GM12878 (cell line): ENCODE data around the gene PML. TPM values are rescaled to one million over a fixed set of nuclear protein-coding genes. Genes with fewer than 3 reads are reported as not detected.

Experiments used
- ATAC-seq: fragments of 200-7000 bp; cut with Tn5 transposase; 3 replicates; pipeline ENCODE4 v1.9.1; 2020; ENCODE audit warnings: mild to moderate bottlenecking, moderate library complexity
- BruUV-seq: library from RNA; stranded (reverse); fragments of 400-500 nt; replicated peaks from 2 replicates; lab custom pipeline; 2021; lab: Mats Ljungman, UMichigan
- CTCF ChIA-PET: fragments of 300-600 bp; sonication (Branson Sonifier 250); formaldehyde crosslinking; extraction: SDS; loops from one replicate; lab custom pipeline; 2021; ENCODE audit warnings: inconsistent platforms; lab: Yijun Ruan, JAX
- POLR2A ChIA-PET: fragments of 350-600 bp; formaldehyde crosslinking; extraction: SDS; loops from one replicate; lab custom pipeline; 2021; ENCODE audit warnings: inconsistent platforms; lab: Charles Lee
- RAD21 ChIA-PET: fragments of 300-600 bp; sonication (Branson Sonifier 250); formaldehyde crosslinking; loops from one replicate; lab custom pipeline; 2023; ENCODE audit warnings: antibody characterized with exemption; ENCODE audit not compliant: unreplicated experiment; lab: Charles Lee
- SMC1A ChIA-PET: fragments of 300-600 bp; sonication (Branson Sonifier 250); formaldehyde crosslinking; loops from one replicate; lab custom pipeline; 2023; ENCODE audit not compliant: unreplicated experiment, uncharacterized antibody; lab: Charles Lee
- DNase-seq: peaks from one replicate; pipeline ENCODE4 v3.0.0-alpha.2; 2011; ENCODE audit warnings: low read depth, low spot score
- FAIRE-seq: peaks from 3 replicates; lab custom pipeline; 2011; peaks lifted over from hg19 to GRCh38; lab: Jason Lieb, UNC
- H2AFZ ChIP-seq: 2 replicates; pipeline ENCODE4 v1.6.0; 2011; ENCODE audit warnings: low read depth, low read length, control low read depth; ENCODE audit not compliant: control insufficient read depth
- H3K27ac ChIP-seq: 2 replicates; pipeline ENCODE4 v1.5.1; 2011; ENCODE audit warnings: control low read depth; ENCODE audit not compliant: control insufficient read depth, insufficient read depth
- H3K27me3 ChIP-seq, 2 experiments: replicated peaks in 1 of 2; 2 replicates each; pipeline versions ENCODE4 v1.6.0 to v1.6.1; 2011; ENCODE audit warnings: low read length in 1 of 2; ENCODE audit not compliant: control insufficient read depth in 2 of 2, insufficient read depth in 2 of 2
- H3K36me3 ChIP-seq, 2 experiments: 2 replicates each; pipeline ENCODE4 v1.5.1; 2011; ENCODE audit warnings: low read length in 1 of 2; ENCODE audit not compliant: control insufficient read depth in 2 of 2, insufficient read depth in 2 of 2
- H3K4me1 ChIP-seq: 2 replicates; pipeline ENCODE4 v1.6.1; 2011; ENCODE audit warnings: mild to moderate bottlenecking, low read length, moderate library complexity, mixed read lengths; ENCODE audit not compliant: control insufficient read depth, insufficient read depth
- H3K4me2 ChIP-seq: 2 replicates; pipeline ENCODE4 v1.6.0; 2011; ENCODE audit warnings: control low read depth; ENCODE audit not compliant: control insufficient read depth, insufficient read depth
- H3K4me3 ChIP-seq: fragments of 200-600 bp; sonication (generic); 2 replicates; pipeline ENCODE4 v1.5.1; 2016
- H3K79me2 ChIP-seq: 2 replicates; pipeline ENCODE4 v1.6.0; 2011; ENCODE audit warnings: low read length; ENCODE audit not compliant: control insufficient read depth, insufficient read depth
- H3K9ac ChIP-seq: 2 replicates; pipeline ENCODE4 v1.8.0; 2011; ENCODE audit warnings: low read length, control low read depth, mixed read lengths; ENCODE audit not compliant: control insufficient read depth, insufficient read depth
- H3K9me3 ChIP-seq: replicated peaks from 3 replicates; pipeline ENCODE4 v1.5.1; 2011; ENCODE audit warnings: mild to moderate bottlenecking, low read length; ENCODE audit not compliant: control insufficient read depth, insufficient read depth
- H4K20me1 ChIP-seq: 2 replicates; pipeline ENCODE4 v1.6.0; 2011; ENCODE audit not compliant: control insufficient read depth, insufficient read depth
- ASH2L ChIP-seq: fragments of 300-600, 200-600 bp; sonication (generic); IDR thresholded peaks from 2 replicates; pipeline ENCODE4 v1.6.1; 2017; ENCODE audit warnings: low read depth, mild to moderate bottlenecking, borderline replicate concordance
- ATF7 ChIP-seq: fragments of 450-650 bp; IDR thresholded peaks from 2 replicates; pipeline ENCODE4 v1.6.1; 2016; ENCODE audit warnings: low read depth, mild to moderate bottlenecking
- CBX3 ChIP-seq: fragments of 200-600 bp; sonication (generic); IDR thresholded peaks from 2 replicates; pipeline ENCODE4 v1.6.1; 2016; ENCODE audit warnings: low read depth, borderline replicate concordance
- CREB1 ChIP-seq: IDR thresholded peaks from 2 replicates; pipeline ENCODE4 v1.6.1; 2012; ENCODE audit warnings: low read depth, mild to moderate bottlenecking, inconsistent platforms
- DPF2 ChIP-seq: fragments of 450-650 bp; IDR thresholded peaks from 2 replicates; pipeline ENCODE4 v1.6.1; 2017; ENCODE audit warnings: mild to moderate bottlenecking
- ESRRA ChIP-seq: IDR thresholded peaks from 2 replicates; pipeline ENCODE4 v1.6.1; 2012; ENCODE audit warnings: mild to moderate bottlenecking, low read length, improper control_type of control experiment
- FOS ChIP-seq: IDR thresholded peaks from 3 replicates; pipeline ENCODE4 v1.6.1; 2011; ENCODE audit warnings: borderline replicate concordance; ENCODE audit not compliant: insufficient read length; ENCODE audit errors: extremely low read depth
- IKZF1 ChIP-seq: fragments of 450-650 bp; conservative IDR thresholded peaks from 2 replicates; pipeline ENCODE4 v1.6.1; 2017; ENCODE audit warnings: antibody characterized with exemption, mild to moderate bottlenecking
- KDM1A ChIP-seq: fragments of 200-600 bp; sonication (generic); IDR thresholded peaks from 2 replicates; pipeline ENCODE4 v1.6.1; 2016; ENCODE audit warnings: borderline replicate concordance
- MXI1 ChIP-seq: fragments of 150-350 bp; IDR thresholded peaks from 2 replicates; pipeline ENCODE4 v1.6.1; 2011; ENCODE audit warnings: low read depth, mild to moderate bottlenecking, inconsistent platforms, low read length, improper control_type of control experiment
- NFYA ChIP-seq: IDR thresholded peaks from 2 replicates; pipeline ENCODE4 v1.6.1; 2011; ENCODE audit warnings: low read depth, mild to moderate bottlenecking, low read length, improper control_type of control experiment, borderline replicate concordance
- NR2F1 ChIP-seq: fragments of 450-650 bp; conservative IDR thresholded peaks from 2 replicates; pipeline ENCODE4 v1.6.1; 2017; ENCODE audit warnings: mild to moderate bottlenecking
- POLR2AphosphoS5 ChIP-seq: IDR thresholded peaks from 2 replicates; pipeline ENCODE4 v1.6.1; 2011; ENCODE audit warnings: mild to moderate bottlenecking, low read length, inconsistent platforms
- POU2F2 ChIP-seq: IDR thresholded peaks from 3 replicates; pipeline ENCODE4 v1.6.1; 2011; ENCODE audit warnings: low read depth, mild to moderate bottlenecking, low read length, borderline replicate concordance
- SREBF2 ChIP-seq: IDR thresholded peaks from 2 replicates; pipeline ENCODE4 v1.6.1; 2012; ENCODE audit warnings: mild to moderate bottlenecking, low read length
- SRF ChIP-seq, 2 experiments: IDR thresholded peaks; 2 replicates each; pipeline ENCODE4 v1.6.1; 2011; ENCODE audit warnings: low read depth in 2 of 2, low read length in 2 of 2, mild to moderate bottlenecking in 1 of 2, moderate library complexity in 1 of 2
- ZNF217 ChIP-seq: fragments of 450-650 bp; IDR thresholded peaks from 2 replicates; pipeline ENCODE4 v1.6.1; 2017; ENCODE audit warnings: antibody characterized with exemption, mild to moderate bottlenecking
- WGBS: methylation state at CpG from one replicate; pipeline ENCODE4 v1.1.6; 2016; ENCODE audit warnings: low lambda C conversion rate; ENCODE audit not compliant: insufficient replicate concordance, insufficient coverage; ENCODE audit errors: missing lambda C conversion rate; 5-methylcytosine and 5-hydroxymethylcytosine counted together
- in situ Hi-C: fragments of 300-500 bp; cut with MboI; formaldehyde crosslinking; loops from 9 replicates; pipeline ENCODE4 v1.14.3; 2018; ENCODE audit warnings: mixed read lengths
- intact Hi-C: fragments of 100-400 bp; cut with micrococcal nuclease; formaldehyde crosslinking; loops from one replicate; pipeline ENCODE4 v1.14.2; 2022; ENCODE audit not compliant: unreplicated experiment
- polyA plus RNA-seq, 11 experiments: library from polyadenylated mRNA; depleted of rRNA in 4 of 11; unstranded in 6 of 11; stranded (reverse) in 5 of 11; fragments of >200 nt; fragmentation: Nextera tagmentation in 4 of 11; fragmentation: Illumina TruSeq in 1 of 11; extraction: Ambion mirVana in 4 of 11; extraction: Trizol in 1 of 11; gene quantifications; 1 replicate in 1 of 11; 2 replicates in 10 of 11; pipeline versions ENCODE4 v1.2.1 to v1.2.3, GENCODE V29; 2011 to 2016; ENCODE audit warnings: inconsistent platforms in 2 of 11, missing spikeins in 2 of 11, low read depth in 1 of 11
- total RNA-seq, 4 experiments: library from RNA; depleted of rRNA in 3 of 4; stranded (reverse); fragments of >200 nt in 3 of 4; fragmentation: Illumina TruSeq in 1 of 4; extraction: Trizol in 1 of 4; gene quantifications; 2 replicates each; pipeline versions ENCODE4 v1.2.1 to v1.2.3, GENCODE V29; 2013 to 2021
- TF ChIP-seq, protein P1 (sequence below): IDR thresholded peaks from 2 replicates; pipeline ENCODE4 v1.6.1; 2012; ENCODE audit warnings: improper control_type of control experiment, low read depth, low read length; ENCODE audit not compliant: insufficient replicate concordance

The PML gene
- total and polyA plus RNA-seq, 10 of the 15 experiments (the other 5 are each of a cell fraction or from before 2014, with no cell fraction given): 8.5 to 95.5 (median 30.8) TPM

DNA sequence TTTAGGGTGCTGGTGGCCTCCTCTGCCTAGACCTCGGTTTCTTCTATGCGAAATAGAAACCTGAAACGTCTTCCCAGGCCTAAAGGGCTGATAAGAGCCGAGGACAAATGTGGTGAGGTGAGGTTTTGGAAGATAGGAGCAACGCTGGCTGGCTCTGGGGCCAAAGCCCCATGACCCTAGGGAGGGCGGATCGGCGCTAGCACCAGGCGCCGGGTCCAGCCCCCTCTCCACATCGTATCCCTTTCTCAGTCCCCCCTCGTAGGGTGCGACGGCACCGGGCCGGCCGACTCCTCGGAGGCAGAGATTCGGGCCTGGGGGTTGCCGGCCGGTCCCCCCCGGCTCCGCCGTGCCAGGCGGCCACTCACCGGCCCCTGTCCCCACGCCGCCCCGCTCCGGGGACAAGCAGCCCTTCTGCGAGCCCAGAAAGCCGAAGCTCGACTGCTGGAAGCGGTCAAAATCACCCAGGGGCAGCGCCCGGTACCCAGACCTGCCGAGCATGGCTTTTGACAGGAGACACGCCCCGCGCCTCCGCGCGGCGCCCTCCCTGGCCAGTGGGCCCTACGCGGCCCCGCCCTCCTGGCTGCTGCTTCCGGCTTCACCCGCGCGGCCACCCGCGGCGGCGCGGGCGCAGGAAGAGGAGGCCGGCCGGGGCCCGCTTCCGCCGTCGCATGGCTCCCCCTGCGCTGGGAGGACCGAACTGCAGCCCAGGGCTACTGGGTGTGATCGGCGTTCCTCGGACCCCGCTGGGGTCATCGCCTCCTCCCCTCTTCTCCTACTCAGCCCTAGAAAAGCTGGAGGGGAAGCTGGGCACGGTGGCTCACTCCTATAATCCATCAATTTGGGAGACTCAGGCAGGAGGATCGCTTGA, 2.6 kb upstream of the PML start, which contains the start of gene STOML1:
Gene STOML1, minus strand, starts transcription at position 570 of the 868 bp plus-strand sequence. Its CDS starts 72 bp downstream, at position 498.
- Histone ChIP-seq H3K4me1 (peaks cover 31% of the 10 kb centered on the region), H4K20me1 (no peaks in the 10 kb centered on the region), H3K79me2 (peaks cover 29% of the 10 kb centered on the region), H3K4me2 (peak within 1 kb of the TSS; percentile 89), H3K36me3 (no peaks in the 10 kb centered on the region; a peak in 1 of 4 replicates), H3K4me3 (peak within 1 kb of the TSS; percentile 95), H3K27ac (peak within 1 kb of the TSS; percentile 54), H3K9ac (peak within 1 kb of the TSS; percentile 75), H3K27me3 (no peaks in the 10 kb centered on the region), H2AFZ (peak within 1 kb of the TSS; percentile 88), H3K9me3 (no peaks in the 10 kb centered on the region)
- under 1% methylated on average over 70 of the region's 72 CpGs for WGBS
- SMC1A ChIA-PET: interaction anchor here (5.3 kb wide), 1 partner anchor 16 kb away, joined by 28 read pairs; no protein-coding TSS in a partner anchor
- in situ Hi-C loops: no loop called here
- ATAC-seq: peak; percentile 85
- BruUV-seq: TSS peak; percentile 59
- DNase-seq: no peak
- RAD21 ChIA-PET: interaction anchor here (0.8 kb wide), 1 partner anchor 15 kb away, joined by 3 read pairs; no protein-coding TSS in a partner anchor
- FAIRE-seq: peak; percentile 64
- POLR2A ChIA-PET: interaction anchor here (3.0 kb wide), 1 partner anchor 14 kb away, joined by 44 read pairs; no protein-coding TSS in a partner anchor
- intact Hi-C loops: no loop called here
- CTCF ChIA-PET: interaction anchor here (0.9 to 5.0 kb wide), 6 partner anchors 10 to 549 kb away, joined by 3 to 36 read pairs (median 16); partner anchors contain the start of gene ARID3B
- TF ChIP-seq KDM1A: no peak
- TF ChIP-seq NFYA: no peak
- TF ChIP-seq IKZF1: peak; percentile 82
- no peak for TF ChIP-seq SREBF2
- no peak for TF ChIP-seq ATF7
- no peak for TF ChIP-seq SRF (IDR thresholded peaks at IDR 0.05; ENCODE audit: low read depth in 2 of 2, low read length in 2 of 2)
- no peak for TF ChIP-seq CBX3
- TF ChIP-seq ASH2L: no peak
- TF ChIP-seq CREB1: peak; percentile 70; the same call in 1 of the 2 replicates
- TF ChIP-seq, protein P1, sequence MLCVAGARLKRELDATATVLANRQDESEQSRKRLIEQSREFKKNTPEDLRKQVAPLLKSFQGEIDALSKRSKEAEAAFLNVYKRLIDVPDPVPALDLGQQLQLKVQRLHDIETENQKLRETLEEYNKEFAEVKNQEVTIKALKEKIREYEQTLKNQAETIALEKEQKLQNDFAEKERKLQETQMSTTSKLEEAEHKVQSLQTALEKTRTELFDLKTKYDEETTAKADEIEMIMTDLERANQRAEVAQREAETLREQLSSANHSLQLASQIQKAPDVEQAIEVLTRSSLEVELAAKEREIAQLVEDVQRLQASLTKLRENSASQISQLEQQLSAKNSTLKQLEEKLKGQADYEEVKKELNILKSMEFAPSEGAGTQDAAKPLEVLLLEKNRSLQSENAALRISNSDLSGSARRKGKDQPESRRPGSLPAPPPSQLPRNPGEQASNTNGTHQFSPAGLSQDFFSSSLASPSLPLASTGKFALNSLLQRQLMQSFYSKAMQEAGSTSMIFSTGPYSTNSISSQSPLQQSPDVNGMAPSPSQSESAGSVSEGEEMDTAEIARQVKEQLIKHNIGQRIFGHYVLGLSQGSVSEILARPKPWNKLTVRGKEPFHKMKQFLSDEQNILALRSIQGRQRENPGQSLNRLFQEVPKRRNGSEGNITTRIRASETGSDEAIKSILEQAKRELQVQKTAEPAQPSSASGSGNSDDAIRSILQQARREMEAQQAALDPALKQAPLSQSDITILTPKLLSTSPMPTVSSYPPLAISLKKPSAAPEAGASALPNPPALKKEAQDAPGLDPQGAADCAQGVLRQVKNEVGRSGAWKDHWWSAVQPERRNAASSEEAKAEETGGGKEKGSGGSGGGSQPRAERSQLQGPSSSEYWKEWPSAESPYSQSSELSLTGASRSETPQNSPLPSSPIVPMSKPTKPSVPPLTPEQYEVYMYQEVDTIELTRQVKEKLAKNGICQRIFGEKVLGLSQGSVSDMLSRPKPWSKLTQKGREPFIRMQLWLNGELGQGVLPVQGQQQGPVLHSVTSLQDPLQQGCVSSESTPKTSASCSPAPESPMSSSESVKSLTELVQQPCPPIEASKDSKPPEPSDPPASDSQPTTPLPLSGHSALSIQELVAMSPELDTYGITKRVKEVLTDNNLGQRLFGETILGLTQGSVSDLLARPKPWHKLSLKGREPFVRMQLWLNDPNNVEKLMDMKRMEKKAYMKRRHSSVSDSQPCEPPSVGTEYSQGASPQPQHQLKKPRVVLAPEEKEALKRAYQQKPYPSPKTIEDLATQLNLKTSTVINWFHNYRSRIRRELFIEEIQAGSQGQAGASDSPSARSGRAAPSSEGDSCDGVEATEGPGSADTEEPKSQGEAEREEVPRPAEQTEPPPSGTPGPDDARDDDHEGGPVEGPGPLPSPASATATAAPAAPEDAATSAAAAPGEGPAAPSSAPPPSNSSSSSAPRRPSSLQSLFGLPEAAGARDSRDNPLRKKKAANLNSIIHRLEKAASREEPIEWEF: no peak
- TF ChIP-seq NR2F1: peak; percentile 73
- peak; percentile 99 for TF ChIP-seq MXI1
- TF ChIP-seq POLR2AphosphoS5: peak; percentile 66
- no peak for TF ChIP-seq ZNF217
- TF ChIP-seq POU2F2: no peak
- TF ChIP-seq DPF2: peak; percentile 71
- TF ChIP-seq ESRRA: no peak
- no peak for TF ChIP-seq FOS
